Measurements from ENCODE around the gene MDFIC. TPM values are rescaled to one million over a fixed set of nuclear protein-coding genes. Genes with fewer than 3 reads are reported as not detected.

Gene MDFIC
- total RNA-seq, 1 experiment from 2014 or later: 7.3 TPM

DNA sequence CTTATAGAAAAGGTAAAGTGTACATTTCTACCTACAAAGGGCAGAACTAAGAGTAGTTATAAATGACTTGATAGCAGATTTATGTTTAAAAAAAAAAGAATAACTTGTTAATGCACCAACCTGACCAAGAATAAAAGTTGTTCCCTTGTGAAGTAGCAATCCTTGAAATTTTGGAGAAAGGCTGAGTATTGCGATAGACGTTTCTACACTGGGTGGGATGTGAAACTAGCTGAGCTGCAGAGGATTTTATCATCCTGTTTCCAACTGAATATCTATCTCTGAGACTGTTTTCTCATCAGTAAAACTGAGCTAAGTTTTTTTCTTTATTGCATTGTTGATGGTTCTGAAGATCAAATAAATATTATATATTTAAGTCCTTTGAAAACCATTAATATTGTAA lies 14.6 kb downstream of the MDFIC start:
- DNase-seq (ENCODE audit: low read depth, low spot score) (no peak), ATAC-seq (no peak)
- no peak overlapping the region for H3K4me3 ChIP-seq (ENCODE audit: low read depth in 2 of 2, low read length in 2 of 2)
- no TSS peak for BruUV-seq (replicated peaks)
- no peaks in the 10 kb centered on the region for H3K9me3 ChIP-seq (ENCODE audit: control insufficient read depth, insufficient read depth, low read depth, low read length)
- no peaks in the 10 kb centered on the region for H3K27me3 ChIP-seq (ENCODE audit: control insufficient read depth, insufficient read depth, low read length)
- H3K36me3 ChIP-seq (ENCODE audit: control insufficient read depth, insufficient read depth, low read length): no peaks in the 10 kb centered on the region
- ChIA-PET CTCF (no interaction called here), POLR2A (no interaction called here)
- H3K27ac ChIP-seq (ENCODE audit: low read length): no peak overlapping the region
- no peaks in the 10 kb centered on the region for H3K4me1 ChIP-seq (ENCODE audit: control insufficient read depth, insufficient read depth, low read length)
- TF ChIP-seq, protein P1, sequence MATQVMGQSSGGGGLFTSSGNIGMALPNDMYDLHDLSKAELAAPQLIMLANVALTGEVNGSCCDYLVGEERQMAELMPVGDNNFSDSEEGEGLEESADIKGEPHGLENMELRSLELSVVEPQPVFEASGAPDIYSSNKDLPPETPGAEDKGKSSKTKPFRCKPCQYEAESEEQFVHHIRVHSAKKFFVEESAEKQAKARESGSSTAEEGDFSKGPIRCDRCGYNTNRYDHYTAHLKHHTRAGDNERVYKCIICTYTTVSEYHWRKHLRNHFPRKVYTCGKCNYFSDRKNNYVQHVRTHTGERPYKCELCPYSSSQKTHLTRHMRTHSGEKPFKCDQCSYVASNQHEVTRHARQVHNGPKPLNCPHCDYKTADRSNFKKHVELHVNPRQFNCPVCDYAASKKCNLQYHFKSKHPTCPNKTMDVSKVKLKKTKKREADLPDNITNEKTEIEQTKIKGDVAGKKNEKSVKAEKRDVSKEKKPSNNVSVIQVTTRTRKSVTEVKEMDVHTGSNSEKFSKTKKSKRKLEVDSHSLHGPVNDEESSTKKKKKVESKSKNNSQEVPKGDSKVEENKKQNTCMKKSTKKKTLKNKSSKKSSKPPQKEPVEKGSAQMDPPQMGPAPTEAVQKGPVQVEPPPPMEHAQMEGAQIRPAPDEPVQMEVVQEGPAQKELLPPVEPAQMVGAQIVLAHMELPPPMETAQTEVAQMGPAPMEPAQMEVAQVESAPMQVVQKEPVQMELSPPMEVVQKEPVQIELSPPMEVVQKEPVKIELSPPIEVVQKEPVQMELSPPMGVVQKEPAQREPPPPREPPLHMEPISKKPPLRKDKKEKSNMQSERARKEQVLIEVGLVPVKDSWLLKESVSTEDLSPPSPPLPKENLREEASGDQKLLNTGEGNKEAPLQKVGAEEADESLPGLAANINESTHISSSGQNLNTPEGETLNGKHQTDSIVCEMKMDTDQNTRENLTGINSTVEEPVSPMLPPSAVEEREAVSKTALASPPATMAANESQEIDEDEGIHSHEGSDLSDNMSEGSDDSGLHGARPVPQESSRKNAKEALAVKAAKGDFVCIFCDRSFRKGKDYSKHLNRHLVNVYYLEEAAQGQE (IDR thresholded peaks at IDR 0.05; ENCODE audit: insufficient read depth in 1 of 2, low read depth in 2 of 2, low read length in 1 of 2): no peak
- TF ChIP-seq, protein P2, sequence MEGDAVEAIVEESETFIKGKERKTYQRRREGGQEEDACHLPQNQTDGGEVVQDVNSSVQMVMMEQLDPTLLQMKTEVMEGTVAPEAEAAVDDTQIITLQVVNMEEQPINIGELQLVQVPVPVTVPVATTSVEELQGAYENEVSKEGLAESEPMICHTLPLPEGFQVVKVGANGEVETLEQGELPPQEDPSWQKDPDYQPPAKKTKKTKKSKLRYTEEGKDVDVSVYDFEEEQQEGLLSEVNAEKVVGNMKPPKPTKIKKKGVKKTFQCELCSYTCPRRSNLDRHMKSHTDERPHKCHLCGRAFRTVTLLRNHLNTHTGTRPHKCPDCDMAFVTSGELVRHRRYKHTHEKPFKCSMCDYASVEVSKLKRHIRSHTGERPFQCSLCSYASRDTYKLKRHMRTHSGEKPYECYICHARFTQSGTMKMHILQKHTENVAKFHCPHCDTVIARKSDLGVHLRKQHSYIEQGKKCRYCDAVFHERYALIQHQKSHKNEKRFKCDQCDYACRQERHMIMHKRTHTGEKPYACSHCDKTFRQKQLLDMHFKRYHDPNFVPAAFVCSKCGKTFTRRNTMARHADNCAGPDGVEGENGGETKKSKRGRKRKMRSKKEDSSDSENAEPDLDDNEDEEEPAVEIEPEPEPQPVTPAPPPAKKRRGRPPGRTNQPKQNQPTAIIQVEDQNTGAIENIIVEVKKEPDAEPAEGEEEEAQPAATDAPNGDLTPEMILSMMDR (IDR thresholded peaks at IDR 0.05): no peak
- TF ChIP-seq TCF7L2 (IDR thresholded peaks at IDR 0.05; ENCODE audit: low read depth, low read length): no peak
- intact Hi-C loops (cut with micrococcal nuclease; ENCODE audit: unreplicated experiment): no loop called here
- in situ Hi-C loops (cut with HindIII; ENCODE audit: low pct_unique_long_range_greater_than_20kb, low sequenced_read_pairs): no loop called here

DNA sequence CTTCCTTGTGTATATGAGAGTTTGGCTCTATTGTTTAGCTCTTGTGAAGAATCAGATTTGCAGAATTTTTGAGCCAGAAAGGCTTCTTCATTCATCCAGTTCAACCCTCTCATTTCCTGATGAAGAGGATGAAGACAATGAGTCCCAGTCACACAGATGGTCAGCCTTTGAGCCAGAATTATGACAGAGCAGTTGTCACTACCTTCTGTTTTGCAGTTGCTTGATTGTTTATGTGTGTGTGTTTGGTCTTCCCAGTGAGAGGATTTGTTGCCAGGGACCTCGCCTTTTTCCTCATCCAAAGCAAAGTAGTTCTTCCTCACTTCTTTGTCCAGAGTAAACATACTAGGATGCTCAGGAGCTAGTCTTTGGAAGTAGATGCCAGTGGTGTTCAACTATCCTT lies 15.6 kb downstream of the MDFIC start:
- intact Hi-C loops (cut with micrococcal nuclease; ENCODE audit: unreplicated experiment): no loop called here
- Histone ChIP-seq H3K36me3 (ENCODE audit: control insufficient read depth, insufficient read depth, low read length) (no peaks in the 10 kb centered on the region), H3K27ac (ENCODE audit: low read length) (no peak overlapping the region), H3K9me3 (ENCODE audit: control insufficient read depth, insufficient read depth, low read depth, low read length) (no peaks in the 10 kb centered on the region), H3K4me3 (ENCODE audit: low read depth in 2 of 2, low read length in 2 of 2) (no peak overlapping the region), H3K27me3 (ENCODE audit: control insufficient read depth, insufficient read depth, low read length) (no peaks in the 10 kb centered on the region), H3K4me1 (ENCODE audit: control insufficient read depth, insufficient read depth, low read length) (no peaks in the 10 kb centered on the region)
- ChIA-PET CTCF (no interaction called here), POLR2A (no interaction called here)
- in situ Hi-C loops (cut with HindIII; ENCODE audit: low pct_unique_long_range_greater_than_20kb, low sequenced_read_pairs): no loop called here
- DNase-seq (ENCODE audit: low read depth, low spot score) (no peak), ATAC-seq (no peak)
- TF ChIP-seq SIN3A (IDR thresholded peaks at IDR 0.05; ENCODE audit: borderline replicate concordance, insufficient read depth, low read depth, low read length) (no peak), TCF7L2 (IDR thresholded peaks at IDR 0.05; ENCODE audit: low read depth, low read length) (no peak), POLR2AphosphoS5 (IDR thresholded peaks at IDR 0.05; ENCODE audit: low read depth, low read length) (no peak)
- TF ChIP-seq, protein P2 (IDR thresholded peaks at IDR 0.05): no peak
- TF ChIP-seq, protein P1 (IDR thresholded peaks at IDR 0.05; ENCODE audit: insufficient read depth in 1 of 2, low read depth in 2 of 2, low read length in 1 of 2): no peak
- no TSS peak for BruUV-seq (replicated peaks)
